Measurements from ENCODE around the gene FOXD2.

Gene FOXD2

DNA sequence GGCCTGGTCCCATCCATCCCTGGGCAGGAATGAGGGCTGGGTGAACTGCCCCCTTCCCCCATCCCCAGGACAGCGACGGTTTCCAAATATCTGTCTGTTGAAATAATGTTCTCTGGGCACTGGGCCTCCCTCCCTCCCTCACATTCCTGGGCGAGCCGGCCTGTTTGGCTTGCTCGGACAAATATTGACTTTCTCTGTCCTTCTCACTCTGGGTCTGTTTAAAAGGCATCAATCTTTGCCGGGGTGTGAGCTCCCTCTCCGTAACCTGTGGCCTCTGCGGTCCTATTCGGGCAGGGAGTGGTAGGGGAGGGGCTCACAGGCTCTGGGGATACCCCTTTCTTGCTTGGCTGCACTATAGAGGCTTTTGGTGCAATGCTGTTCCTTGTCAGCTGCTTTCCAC lies 40.2 kb downstream of the FOXD2 start:
- TF ChIP-seq, protein P1, sequence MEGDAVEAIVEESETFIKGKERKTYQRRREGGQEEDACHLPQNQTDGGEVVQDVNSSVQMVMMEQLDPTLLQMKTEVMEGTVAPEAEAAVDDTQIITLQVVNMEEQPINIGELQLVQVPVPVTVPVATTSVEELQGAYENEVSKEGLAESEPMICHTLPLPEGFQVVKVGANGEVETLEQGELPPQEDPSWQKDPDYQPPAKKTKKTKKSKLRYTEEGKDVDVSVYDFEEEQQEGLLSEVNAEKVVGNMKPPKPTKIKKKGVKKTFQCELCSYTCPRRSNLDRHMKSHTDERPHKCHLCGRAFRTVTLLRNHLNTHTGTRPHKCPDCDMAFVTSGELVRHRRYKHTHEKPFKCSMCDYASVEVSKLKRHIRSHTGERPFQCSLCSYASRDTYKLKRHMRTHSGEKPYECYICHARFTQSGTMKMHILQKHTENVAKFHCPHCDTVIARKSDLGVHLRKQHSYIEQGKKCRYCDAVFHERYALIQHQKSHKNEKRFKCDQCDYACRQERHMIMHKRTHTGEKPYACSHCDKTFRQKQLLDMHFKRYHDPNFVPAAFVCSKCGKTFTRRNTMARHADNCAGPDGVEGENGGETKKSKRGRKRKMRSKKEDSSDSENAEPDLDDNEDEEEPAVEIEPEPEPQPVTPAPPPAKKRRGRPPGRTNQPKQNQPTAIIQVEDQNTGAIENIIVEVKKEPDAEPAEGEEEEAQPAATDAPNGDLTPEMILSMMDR (IDR thresholded peaks at IDR 0.05; ENCODE audit: low read depth, low read length, missing control alignments): no peak
- DNase-seq (ENCODE audit: low read depth): no peak

DNA sequence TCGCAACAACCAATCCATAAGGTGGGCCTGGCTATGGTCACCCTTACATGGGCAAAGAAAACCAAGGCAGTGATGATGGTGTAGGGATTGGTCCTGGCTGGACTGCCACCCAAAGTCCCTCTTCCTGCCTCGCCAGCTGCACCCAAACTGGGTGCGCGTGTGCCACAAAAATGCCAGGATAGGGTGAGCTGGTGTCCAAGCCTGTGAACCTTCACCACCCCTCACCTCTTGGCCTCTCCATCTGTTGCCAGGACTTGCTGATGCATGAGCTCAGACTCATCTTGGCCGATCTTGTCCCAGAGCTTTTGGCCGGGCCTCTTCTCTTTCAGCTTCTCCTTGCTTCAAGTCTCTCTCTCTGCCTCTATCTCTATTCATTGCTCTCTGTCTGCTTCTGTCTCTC lies 41.8 kb downstream of the FOXD2 start:
- DNase-seq (ENCODE audit: low read depth): no peak
- TF ChIP-seq, protein P1 (IDR thresholded peaks at IDR 0.05; ENCODE audit: low read depth, low read length, missing control alignments): no peak
- H3K4me3 ChIP-seq (ENCODE audit: low read depth, low read length): no peak overlapping the region

More for the DNA sequence above, 40.2 kb downstream of the FOXD2 start:
- H3K4me3 ChIP-seq (ENCODE audit: low read depth, low read length): no peak overlapping the region

DNA sequence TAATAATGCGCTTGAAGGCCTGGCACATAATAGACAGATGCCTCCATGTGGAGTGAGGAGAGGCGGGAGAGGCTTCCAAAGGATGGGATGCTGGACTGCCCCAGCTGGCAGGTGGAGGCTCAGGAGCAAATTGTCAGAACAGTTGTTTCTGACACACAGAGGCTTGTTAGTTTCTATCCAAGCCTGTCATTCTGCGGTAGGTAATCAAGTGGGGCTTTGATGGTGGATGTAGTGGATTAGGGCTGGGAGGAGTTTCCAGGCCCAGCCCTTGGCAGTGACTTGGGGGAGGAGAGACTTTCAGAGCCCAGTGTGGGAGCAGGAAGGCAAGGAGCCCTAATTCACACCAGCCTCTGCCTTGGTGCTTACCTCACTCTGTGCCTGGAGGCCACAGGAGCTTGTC lies 44.1 kb downstream of the FOXD2 start:
- TF ChIP-seq, protein P1 (IDR thresholded peaks at IDR 0.05; ENCODE audit: low read depth, low read length, missing control alignments): no peak
- no peak for DNase-seq (ENCODE audit: low read depth)
- H3K4me3 ChIP-seq (ENCODE audit: low read depth, low read length): no peak overlapping the region

DNA sequence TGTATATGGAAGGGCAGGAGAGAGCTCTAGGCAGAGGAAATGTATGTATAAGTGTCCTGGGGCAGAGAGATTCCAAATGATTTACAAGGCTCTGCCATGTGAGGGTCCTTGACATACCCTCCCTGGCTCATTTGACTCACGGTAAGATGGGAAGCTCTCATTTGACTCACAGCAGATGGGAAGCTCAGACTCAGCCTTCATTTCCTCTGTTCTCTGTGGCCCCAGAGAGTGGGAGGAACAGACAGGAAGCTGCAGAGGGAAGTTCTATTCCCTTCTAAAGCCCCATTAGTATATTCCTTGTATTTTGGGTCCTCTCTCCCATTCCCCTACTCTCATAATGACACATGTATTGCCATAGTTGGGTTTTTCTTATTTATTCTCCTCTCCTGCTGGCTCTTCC lies 44.9 kb downstream of the FOXD2 start:
- TF ChIP-seq, protein P1 (IDR thresholded peaks at IDR 0.05; ENCODE audit: low read depth, low read length, missing control alignments): no peak
- DNase-seq (ENCODE audit: low read depth): no peak

DNA sequence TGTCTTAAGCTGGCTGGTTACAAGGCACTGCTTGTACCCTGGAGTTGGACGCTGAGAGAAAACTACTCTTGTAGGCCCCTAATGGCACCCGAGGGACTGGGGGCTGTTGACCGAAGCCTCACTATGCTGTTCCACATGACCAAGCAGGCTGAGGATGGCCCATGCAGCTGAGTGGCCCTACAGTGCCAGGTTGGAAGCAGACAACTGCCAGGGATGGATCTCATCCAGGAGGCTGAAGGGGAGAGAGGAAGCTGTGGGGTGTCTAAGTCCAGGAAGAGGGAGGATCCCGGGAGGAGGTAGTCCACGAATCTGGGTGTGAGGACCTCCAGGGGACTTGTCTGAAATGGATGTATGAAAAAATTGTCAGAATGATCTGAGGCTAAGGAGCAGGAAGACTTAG lies 45.8 kb downstream of the FOXD2 start:
- TF ChIP-seq, protein P1 (IDR thresholded peaks at IDR 0.05; ENCODE audit: low read depth, low read length, missing control alignments): no peak
- DNase-seq (ENCODE audit: low read depth): no peak
- no peak overlapping the region for H3K4me3 ChIP-seq (ENCODE audit: low read depth, low read length)

More for the DNA sequence above, 44.9 kb downstream of the FOXD2 start:
- no peak overlapping the region for H3K4me3 ChIP-seq (ENCODE audit: low read depth, low read length)

DNA sequence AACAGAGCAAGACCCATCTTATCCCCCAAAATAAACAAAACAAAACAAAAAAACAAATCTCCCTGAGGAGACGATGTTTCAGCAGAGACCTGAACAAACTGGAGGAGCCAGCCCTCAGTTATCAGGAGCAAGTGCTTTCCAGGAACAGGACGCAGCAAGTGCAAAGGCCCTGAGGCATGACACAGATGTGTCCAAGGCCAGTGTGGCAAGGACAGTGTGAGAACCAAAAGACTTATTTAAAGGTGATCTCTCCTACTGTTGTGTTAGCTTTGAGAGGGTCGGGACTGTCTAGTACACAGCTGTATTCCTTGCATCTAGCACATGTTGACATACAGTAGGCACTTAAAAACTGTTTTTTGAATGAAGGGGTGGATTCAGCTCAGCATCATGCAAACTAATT lies 48.0 kb downstream of the FOXD2 start:
- TF ChIP-seq, protein P1 (IDR thresholded peaks at IDR 0.05; ENCODE audit: low read depth, low read length, missing control alignments): no peak
- no peak for DNase-seq (ENCODE audit: low read depth)
- H3K4me3 ChIP-seq (ENCODE audit: low read depth, low read length): no peak overlapping the region

DNA sequence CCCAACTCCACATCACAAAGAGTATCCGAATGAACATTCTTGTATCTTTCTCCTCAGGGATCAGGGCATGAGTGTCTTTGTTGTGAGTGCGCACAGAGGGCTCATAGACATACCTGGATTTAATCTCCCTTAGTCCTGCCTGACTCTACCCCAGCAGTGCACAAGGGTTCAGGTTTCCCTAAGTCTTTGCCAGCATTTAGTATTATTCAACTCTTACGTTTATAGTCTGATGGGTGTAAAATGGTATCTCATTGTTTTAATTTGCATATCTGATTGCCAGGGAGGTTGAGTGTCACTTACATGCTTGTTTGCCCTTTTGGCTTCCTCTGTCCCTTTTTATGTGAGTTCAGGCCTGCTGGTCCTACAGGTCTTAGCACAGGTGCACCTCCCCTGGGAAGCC lies 49.5 kb downstream of the FOXD2 start:
- TF ChIP-seq, protein P1 (IDR thresholded peaks at IDR 0.05; ENCODE audit: low read depth, low read length, missing control alignments): no peak
- no peak overlapping the region for H3K4me3 ChIP-seq (ENCODE audit: low read depth, low read length)
- no peak for DNase-seq (ENCODE audit: low read depth)

Measured in GM12864 (cell line).